GM21619 (cell line): ENCODE measurements around the gene RSBN1.
A peak's percentile ranks its signal among the peaks of the same experiment; 100 is the strongest.
"Not testable (repeated sequence)": the region's sequence is repeated elsewhere in the genome, so short reads cannot be mapped to it uniquely, and the experiment has no call there.

Experiments used
- ATAC-seq: cut with Tn5 transposase; IDR thresholded peaks from one replicate; pipeline ENCODE4 v1.9.1; 2021; ENCODE audit not compliant: unreplicated experiment

The RSBN1 gene

GRCh38 chr1:113749402-113749801 lies 62.9 kb downstream of the RSBN1 start:
- ATAC-seq, result no peak

- ATAC-seq, result no peak
These were observed 64.9 kb downstream of the RSBN1 start for GRCh38 chr1:113747376-113747775.

DNA sequence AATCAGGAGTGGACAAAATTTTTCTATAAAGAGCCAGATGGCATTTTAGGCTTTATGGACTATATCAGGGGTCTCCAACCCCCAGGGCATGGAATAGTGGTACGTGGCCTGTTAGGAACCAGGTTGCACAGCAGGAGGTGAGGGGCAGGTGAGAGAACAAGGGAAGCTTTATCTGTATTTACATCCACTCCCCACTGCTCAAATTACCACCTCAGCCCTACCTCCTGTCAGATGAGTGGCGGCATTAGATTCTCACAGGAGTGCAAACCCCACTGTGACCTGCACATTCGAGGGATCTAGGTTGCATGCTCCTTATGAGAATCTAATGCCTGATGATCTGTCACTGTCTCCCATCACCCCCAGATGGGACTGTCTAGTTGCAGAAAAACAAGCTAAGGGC lies 66.9 kb downstream of the RSBN1 start:
- ATAC-seq, result no peak

GRCh38 chr1:113744114-113744513 lies 68.2 kb downstream of the RSBN1 start:
- no peak for ATAC-seq

- ATAC-seq, result peak; percentile 72
These were observed 69.8 kb downstream of the RSBN1 start for GRCh38 chr1:113742515-113742914.

GRCh38 chr1:113734357-113735055 lies 77.8 kb downstream of the RSBN1 start:
- ATAC-seq, result no peak

- ATAC-seq, result no peak
These were observed 79.5 kb downstream of the RSBN1 start for GRCh38 chr1:113732802-113733201.

DNA sequence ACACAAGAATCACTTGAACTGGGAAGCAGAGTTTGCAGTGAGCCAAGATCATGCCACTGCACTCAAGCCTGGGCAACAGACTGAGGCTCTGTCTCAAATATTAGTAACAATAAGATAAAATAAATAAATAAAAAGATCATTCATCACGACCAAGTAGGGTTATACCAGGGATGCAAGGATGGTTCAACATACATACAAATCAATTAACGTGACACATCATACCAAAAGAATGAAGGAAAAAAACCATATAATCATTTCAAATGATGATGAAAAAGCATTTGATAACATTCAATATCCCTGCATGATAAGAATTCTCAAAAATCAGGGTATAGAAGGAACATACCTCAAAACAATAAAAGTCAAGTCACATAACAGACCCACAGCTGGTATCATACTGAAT lies 91.3 kb downstream of the RSBN1 start:
- ATAC-seq, result no peak

DNA sequence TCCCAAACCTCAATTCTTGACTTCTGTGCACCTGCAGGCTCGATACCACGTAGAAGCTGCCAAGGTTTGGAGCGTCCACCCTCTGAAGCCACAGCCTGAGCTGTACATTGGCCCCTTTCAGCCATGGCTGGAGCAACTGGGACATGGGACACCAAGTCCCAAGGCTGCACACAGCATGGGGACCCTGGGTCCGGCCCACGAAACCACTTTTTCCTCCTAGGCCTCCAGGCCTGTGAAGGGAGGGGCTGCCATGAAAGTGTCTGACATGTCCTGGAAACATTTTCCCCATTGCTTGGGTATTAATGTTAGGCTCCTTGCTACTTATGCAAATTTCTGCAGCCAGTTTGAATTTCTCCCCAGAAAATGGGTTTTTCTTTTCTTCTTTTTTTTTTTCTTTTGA lies 93.7 kb downstream of the RSBN1 start:
- not testable (repeated sequence) for ATAC-seq

DNA sequence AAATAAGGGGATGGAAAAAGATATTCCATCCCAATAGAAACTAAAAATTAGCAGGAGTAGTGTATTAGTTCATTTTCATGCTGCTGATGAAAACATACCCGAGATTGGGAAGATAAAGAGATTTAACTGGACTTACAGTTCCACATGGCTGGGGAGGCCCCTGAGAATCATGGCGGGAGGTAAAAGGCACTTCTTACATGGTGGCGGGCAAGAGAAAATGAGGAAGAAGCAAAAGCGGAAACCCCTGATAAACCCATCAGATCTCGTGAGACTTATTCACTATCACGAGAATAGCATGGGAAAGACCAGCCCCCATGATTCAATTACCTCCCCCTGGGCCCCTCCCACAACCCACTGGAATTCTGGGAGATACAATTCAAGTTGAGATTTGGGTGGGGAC lies 94.8 kb downstream of the RSBN1 start:
- ATAC-seq, result not testable (repeated sequence)

- ATAC-seq, result no peak
These were observed 97.5 kb downstream of the RSBN1 start for GRCh38 chr1:113714606-113715269.
